Gastrocnemius medialis (tissue), 4 donors: ENCODE results near the gene USP46.

Source experiments
- CTCF ChIP-seq, 5 experiments: fragments of 450-650 bp in 3 of 5; fragments of 200-600 bp in 2 of 5; sonication (generic) in 2 of 5; IDR thresholded peaks in 4 of 5; conservative IDR thresholded peaks in 1 of 5; 1 replicate in 4 of 5; 2 replicates in 1 of 5; pipeline ENCODE4 v1.5.1; 2016 to 2019; ENCODE audit warnings: antibody characterized with exemption in 5 of 5, mild to moderate bottlenecking in 3 of 5, moderate library complexity in 3 of 5
- POLR2A ChIP-seq, 2 donors: fragments of 450-650 bp; IDR thresholded peaks; one replicate each; pipeline ENCODE4 v1.6.1; 2017; ENCODE audit warnings: antibody characterized with exemption in 2 of 2, mild to moderate bottlenecking in 2 of 2, moderate library complexity in 2 of 2

GRCh38 chr4:52657618-52658501 is 1.2 kb downstream of the USP46 start:
- TF ChIP-seq CTCF (IDR thresholded peaks at IDR 0.05 in 4 of 5, conservative IDR thresholded peaks at IDR 0.05 in 1 of 5) (no peak), POLR2A (IDR thresholded peaks at IDR 0.05) (no peak)
